KBM-7 (cell line): ENCODE results near the gene SRPK2.

Experiments
- DNase-seq: peaks from one replicate; pipeline ENCODE4 v3.0.0-alpha.2; 2015
- in situ Hi-C: fragments of 300-500 bp; cut with MboI; formaldehyde crosslinking; loops from 2 replicates; pipeline ENCODE4 v1.14.3; 2020; ENCODE audit warnings: low sequenced_read_pairs, low pct_unique_long_range_greater_than_20kb, mixed read lengths

Gene SRPK2

GRCh38 chr7:105178928-105179541 is 209.7 kb downstream of the SRPK2 start:
- DNase-seq = no peak
- in situ Hi-C loops = no loop called here

- DNase-seq = no peak
- in situ Hi-C loops = no loop called here
These were observed 210.5 kb downstream of the SRPK2 start for GRCh38 chr7:105178177-105178576.

- DNase-seq = no peak
- in situ Hi-C loops = no loop called here
These were observed 211.7 kb downstream of the SRPK2 start for GRCh38 chr7:105177026-105177425.

- in situ Hi-C loops = no loop called here
- no peak for DNase-seq
These were observed 215.1 kb downstream of the SRPK2 start for GRCh38 chr7:105173586-105173985.

GRCh38 chr7:105164751-105165150 is 224.0 kb downstream of the SRPK2 start:
- in situ Hi-C loops = no loop called here
- DNase-seq = no peak

GRCh38 chr7:105163718-105164117 is 225.0 kb downstream of the SRPK2 start:
- DNase-seq = no peak
- in situ Hi-C loops = no loop called here

- no peak for DNase-seq
- in situ Hi-C loops = no loop called here
These were observed 227.4 kb downstream of the SRPK2 start for GRCh38 chr7:105161366-105161765.

GRCh38 chr7:105157278-105157677 is 231.4 kb downstream of the SRPK2 start:
- in situ Hi-C loops = no loop called here

GRCh38 chr7:105156731-105157130 is 232.0 kb downstream of the SRPK2 start:
- no peak for DNase-seq
- in situ Hi-C loops = no loop called here

More at GRCh38 chr7:105157278-105157677, 231.4 kb downstream of the SRPK2 start:
- DNase-seq = no peak

GRCh38 chr7:105154084-105154483 is 234.6 kb downstream of the SRPK2 start:
- no peak for DNase-seq

GRCh38 chr7:105153531-105153930 is 235.2 kb downstream of the SRPK2 start:
- no peak for DNase-seq
- in situ Hi-C loops = no loop called here

More at GRCh38 chr7:105154084-105154483, 234.6 kb downstream of the SRPK2 start:
- in situ Hi-C loops = no loop called here

GRCh38 chr7:105151152-105151551 is 237.6 kb downstream of the SRPK2 start:
- no peak for DNase-seq
- in situ Hi-C loops = no loop called here

- DNase-seq = no peak
- in situ Hi-C loops = no loop called here
These were observed 238.9 kb downstream of the SRPK2 start for GRCh38 chr7:105149827-105150226.

- DNase-seq = peak; percentile 24
- in situ Hi-C loops = no loop called here
These were observed 247.7 kb downstream of the SRPK2 start for GRCh38 chr7:105141068-105141467.

- in situ Hi-C loops = no loop called here
- DNase-seq = no peak
These were observed 249.3 kb downstream of the SRPK2 start for GRCh38 chr7:105139381-105139780.

- in situ Hi-C loops = no loop called here
- no peak for DNase-seq
These were observed 250.8 kb downstream of the SRPK2 start for GRCh38 chr7:105137898-105138297.

GRCh38 chr7:105136221-105136620 is 252.5 kb downstream of the SRPK2 start:
- DNase-seq = no peak

GRCh38 chr7:105133986-105134655 is 254.6 kb downstream of the SRPK2 start:
- no peak for DNase-seq
- in situ Hi-C loops = no loop called here

More at GRCh38 chr7:105136221-105136620, 252.5 kb downstream of the SRPK2 start:
- in situ Hi-C loops = no loop called here

- DNase-seq = no peak
- in situ Hi-C loops = no loop called here
These were observed 255.4 kb downstream of the SRPK2 start for GRCh38 chr7:105133358-105133757.

GRCh38 chr7:105132835-105133234 is 255.9 kb downstream of the SRPK2 start:
- DNase-seq = no peak
- in situ Hi-C loops = no loop called here

GRCh38 chr7:105132335-105132734 is 256.4 kb downstream of the SRPK2 start:
- in situ Hi-C loops = no loop called here

More at GRCh38 chr7:105132335-105132734, 256.4 kb downstream of the SRPK2 start:
- DNase-seq = no peak
